Measurements from ENCODE around the gene ETS2. TPM values are rescaled to one million over a fixed set of nuclear protein-coding genes. Genes with fewer than 3 reads are reported as not detected.

The ETS2 gene
- total and polyA plus RNA-seq, 2 experiments from 2014 or later: 19.5 to 36.8 TPM

DNA sequence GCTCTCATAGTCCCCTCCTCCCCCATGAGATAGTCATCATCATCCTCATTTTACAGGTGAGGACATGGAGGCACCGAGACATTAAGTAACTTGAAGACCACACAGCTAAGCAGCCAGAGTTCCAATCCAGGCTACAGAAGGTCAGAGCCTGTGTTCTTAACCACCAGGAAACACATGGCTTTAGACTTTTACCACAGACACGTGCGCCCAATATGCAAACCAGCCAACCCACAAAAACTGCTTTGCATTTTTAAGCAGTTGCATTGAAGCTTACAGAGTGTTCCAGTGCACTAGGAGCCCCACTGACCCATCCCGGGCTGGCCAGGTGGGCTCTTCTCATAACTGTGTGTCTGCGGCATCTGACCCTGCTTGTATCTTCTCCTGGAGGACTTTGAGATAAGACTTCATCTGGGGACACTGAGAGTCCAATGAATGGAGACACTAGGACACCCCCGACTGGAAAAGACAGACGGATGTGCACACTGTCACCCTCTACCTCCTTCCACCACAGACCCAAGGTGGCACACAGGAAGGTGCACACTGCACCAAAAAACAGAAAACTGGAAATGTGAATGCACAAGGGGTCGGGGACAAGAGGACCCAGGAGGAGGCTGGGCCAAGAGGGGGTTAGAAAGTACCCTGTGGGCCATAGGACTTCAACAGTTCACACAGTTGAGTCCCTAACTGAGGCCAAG, 56.4 kb downstream of the ETS2 start (continued):
- TF ChIP-seq, protein P1, sequence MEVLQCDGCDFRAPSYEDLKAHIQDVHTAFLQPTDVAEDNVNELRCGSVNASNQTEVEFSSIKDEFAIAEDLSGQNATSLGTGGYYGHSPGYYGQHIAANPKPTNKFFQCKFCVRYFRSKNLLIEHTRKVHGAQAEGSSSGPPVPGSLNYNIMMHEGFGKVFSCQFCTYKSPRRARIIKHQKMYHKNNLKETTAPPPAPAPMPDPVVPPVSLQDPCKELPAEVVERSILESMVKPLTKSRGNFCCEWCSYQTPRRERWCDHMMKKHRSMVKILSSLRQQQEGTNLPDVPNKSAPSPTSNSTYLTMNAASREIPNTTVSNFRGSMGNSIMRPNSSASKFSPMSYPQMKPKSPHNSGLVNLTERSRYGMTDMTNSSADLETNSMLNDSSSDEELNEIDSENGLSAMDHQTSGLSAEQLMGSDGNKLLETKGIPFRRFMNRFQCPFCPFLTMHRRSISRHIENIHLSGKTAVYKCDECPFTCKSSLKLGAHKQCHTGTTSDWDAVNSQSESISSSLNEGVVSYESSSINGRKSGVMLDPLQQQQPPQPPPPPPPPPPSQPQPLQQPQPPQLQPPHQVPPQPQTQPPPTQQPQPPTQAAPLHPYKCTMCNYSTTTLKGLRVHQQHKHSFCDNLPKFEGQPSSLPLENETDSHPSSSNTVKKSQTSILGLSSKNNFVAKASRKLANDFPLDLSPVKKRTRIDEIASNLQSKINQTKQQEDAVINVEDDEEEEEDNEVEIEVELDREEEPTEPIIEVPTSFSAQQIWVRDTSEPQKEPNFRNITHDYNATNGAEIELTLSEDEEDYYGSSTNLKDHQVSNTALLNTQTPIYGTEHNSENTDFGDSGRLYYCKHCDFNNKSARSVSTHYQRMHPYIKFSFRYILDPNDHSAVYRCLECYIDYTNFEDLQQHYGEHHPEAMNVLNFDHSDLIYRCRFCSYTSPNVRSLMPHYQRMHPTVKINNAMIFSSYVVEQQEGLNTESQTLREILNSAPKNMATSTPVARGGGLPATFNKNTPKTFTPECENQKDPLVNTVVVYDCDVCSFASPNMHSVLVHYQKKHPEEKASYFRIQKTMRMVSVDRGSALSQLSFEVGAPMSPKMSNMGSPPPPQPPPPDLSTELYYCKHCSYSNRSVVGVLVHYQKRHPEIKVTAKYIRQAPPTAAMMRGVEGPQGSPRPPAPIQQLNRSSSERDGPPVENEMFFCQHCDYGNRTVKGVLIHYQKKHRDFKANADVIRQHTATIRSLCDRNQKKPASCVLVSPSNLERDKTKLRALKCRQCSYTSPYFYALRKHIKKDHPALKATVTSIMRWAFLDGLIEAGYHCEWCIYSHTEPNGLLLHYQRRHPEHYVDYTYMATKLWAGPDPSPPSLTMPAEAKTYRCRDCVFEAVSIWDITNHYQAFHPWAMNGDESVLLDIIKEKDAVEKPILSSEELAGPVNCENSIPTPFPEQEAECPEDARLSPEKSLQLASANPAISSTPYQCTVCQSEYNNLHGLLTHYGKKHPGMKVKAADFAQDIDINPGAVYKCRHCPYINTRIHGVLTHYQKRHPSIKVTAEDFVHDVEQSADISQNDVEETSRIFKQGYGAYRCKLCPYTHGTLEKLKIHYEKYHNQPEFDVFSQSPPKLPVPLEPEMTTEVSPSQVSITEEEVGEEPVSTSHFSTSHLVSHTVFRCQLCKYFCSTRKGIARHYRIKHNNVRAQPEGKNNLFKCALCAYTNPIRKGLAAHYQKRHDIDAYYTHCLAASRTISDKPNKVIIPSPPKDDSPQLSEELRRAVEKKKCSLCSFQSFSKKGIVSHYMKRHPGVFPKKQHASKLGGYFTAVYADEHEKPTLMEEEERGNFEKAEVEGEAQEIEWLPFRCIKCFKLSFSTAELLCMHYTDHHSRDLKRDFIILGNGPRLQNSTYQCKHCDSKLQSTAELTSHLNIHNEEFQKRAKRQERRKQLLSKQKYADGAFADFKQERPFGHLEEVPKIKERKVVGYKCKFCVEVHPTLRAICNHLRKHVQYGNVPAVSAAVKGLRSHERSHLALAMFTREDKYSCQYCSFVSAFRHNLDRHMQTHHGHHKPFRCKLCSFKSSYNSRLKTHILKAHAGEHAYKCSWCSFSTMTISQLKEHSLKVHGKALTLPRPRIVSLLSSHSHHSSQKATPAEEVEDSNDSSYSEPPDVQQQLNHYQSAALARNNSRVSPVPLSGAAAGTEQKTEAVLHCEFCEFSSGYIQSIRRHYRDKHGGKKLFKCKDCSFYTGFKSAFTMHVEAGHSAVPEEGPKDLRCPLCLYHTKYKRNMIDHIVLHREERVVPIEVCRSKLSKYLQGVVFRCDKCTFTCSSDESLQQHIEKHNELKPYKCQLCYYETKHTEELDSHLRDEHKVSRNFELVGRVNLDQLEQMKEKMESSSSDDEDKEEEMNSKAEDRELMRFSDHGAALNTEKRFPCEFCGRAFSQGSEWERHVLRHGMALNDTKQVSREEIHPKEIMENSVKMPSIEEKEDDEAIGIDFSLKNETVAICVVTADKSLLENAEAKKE (CRISPR knock-in tag; IDR thresholded peaks at IDR 0.05): no peak
- TF ChIP-seq NANOG (IDR thresholded peaks at IDR 0.05; ENCODE audit: borderline replicate concordance): no peak
- no peak for TF ChIP-seq STAT1 (IDR thresholded peaks at IDR 0.05; ENCODE audit: unreplicated experiment)
- TF ChIP-seq ZNF114 (CRISPR knock-in tag; IDR thresholded peaks at IDR 0.05): no peak
- TF ChIP-seq POLR2AphosphoS5 (IDR thresholded peaks at IDR 0.05; ENCODE audit: low read depth): no peak
- TF ChIP-seq EZH2 (IDR thresholded peaks at IDR 0.05; ENCODE audit: low read depth, unreplicated experiment): no peak
- TF ChIP-seq EZH2phosphoT487 (IDR thresholded peaks at IDR 0.05; ENCODE audit: unreplicated experiment): no peak

DNA sequence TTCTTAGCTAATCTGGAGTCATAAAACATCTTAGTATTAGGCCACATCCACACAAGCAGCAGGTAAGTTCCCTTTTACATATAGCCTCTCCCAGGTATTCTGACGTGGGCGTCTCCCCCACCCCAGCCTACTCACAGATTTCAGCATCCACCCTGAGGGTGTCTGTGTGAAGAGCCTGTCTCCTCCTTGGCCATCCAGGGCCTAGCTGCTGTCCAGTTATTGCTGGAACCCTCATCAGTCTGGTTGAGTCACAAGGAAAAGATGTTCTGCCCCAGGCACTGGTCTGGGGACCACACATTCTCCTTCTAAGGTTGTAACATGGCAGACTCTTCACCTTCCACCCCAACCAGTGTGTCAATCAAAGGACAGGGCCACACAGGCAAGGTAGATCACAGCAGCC, 57.6 kb downstream of the ETS2 start:
- no peaks in the 10 kb centered on the region for H3K79me2 ChIP-seq (replicated peaks; ENCODE audit: insufficient read depth)
- peaks cover 10% of the 10 kb centered on the region; the same call in 1 of the 2 replicates for H3K4me1 ChIP-seq (ENCODE audit: insufficient read depth)
- ATAC-seq (no peak), DNase-seq (ENCODE audit: low spot score) (no peak)
- H3K9me2 ChIP-seq (ENCODE audit: insufficient read depth): 0 out of 2 replicates have a peak, but pooled peaks cover 4% of the 10 kb centered on the region
- no peaks in the 10 kb centered on the region for H3K27me3 ChIP-seq (ENCODE audit: insufficient read depth)
- H3K27ac ChIP-seq (ENCODE audit: low read depth): no peak overlapping the region
- no peaks in the 10 kb centered on the region for H4K20me1 ChIP-seq (replicated peaks; ENCODE audit: insufficient read depth)
- Mint-ChIP-seq H3K4me3 (no peak overlapping the region), H3K9me3 (peaks cover under 1% of the 10 kb centered on the region), H3K27me3 (ENCODE audit: insufficient read depth, low read depth, poor library complexity) (no peaks in the 10 kb centered on the region), H3K36me3 (ENCODE audit: low read depth) (no peaks in the 10 kb centered on the region; the same call in 2 of the 3 replicates), H3K27ac (no peak overlapping the region), H3K4me1 (peaks cover 14% of the 10 kb centered on the region)
- H3K4me3 ChIP-seq: no peak overlapping the region
- H3F3A ChIP-seq (replicated peaks; ENCODE audit: low read depth): no peaks in the 10 kb centered on the region
- H2AFZ ChIP-seq: no peak overlapping the region
- H3K36me3 ChIP-seq (ENCODE audit: insufficient read depth): no peaks in the 10 kb centered on the region
- no peak overlapping the region for H3K4me2 ChIP-seq
- TF ChIP-seq, protein P1 (CRISPR knock-in tag; IDR thresholded peaks at IDR 0.05): no peak
- TF ChIP-seq ZNF114 (CRISPR knock-in tag; IDR thresholded peaks at IDR 0.05): no peak
- no peak for TF ChIP-seq ZNF331 (CRISPR knock-in tag; IDR thresholded peaks at IDR 0.05; ENCODE audit: low read depth)

Measured in GM23338 (cell line).